ENCODE measurements around the gene MMP2. TPM values are rescaled to one million over a fixed set of nuclear protein-coding genes. Genes with fewer than 3 reads are reported as not detected.

The MMP2 gene
- total RNA-seq, 6 donors from 2014 or later = 45.7 to 265 (median 143) TPM

DNA sequence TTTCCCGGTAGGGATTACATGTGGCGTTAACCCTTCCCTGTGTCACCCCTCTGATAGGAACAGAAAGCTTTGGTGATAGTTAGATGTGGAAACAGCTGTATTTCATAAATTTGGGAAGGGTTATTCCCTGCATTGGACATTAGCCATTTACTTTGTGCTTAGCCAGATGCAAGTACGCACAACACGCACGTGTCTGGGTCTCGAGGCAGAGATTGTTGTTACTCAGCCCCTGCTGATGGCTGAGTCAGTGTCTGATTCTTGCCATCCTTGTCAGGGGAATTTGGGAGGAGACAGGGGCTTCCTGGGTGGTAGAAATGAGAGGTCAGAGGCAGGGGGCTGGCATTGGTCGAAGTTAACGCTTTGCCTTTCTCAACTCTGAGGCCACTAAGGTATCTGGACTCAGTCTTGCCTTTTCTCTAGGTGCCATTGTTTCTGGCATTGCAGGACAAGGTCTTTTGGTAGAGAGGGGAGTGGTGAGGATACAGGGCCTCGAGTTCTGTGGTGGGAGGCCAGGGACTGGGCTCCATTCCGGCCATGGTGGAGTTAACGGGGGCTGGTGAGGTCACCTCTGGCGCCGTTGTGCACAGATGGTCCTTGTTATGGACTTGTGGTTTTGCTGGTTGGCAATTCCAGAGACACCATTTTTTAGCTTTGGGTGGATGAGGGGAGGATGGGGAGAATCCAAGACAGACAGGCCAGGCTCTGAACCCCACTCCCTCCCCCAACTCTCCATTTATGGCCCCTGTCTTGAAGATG is 8.2 kb downstream of the MMP2 start:
- DNase-seq = no peak
- ATAC-seq (ENCODE audit: low FRiP score in 2 of 2) = peak in 1 of 2 donors; percentile 89

DNA sequence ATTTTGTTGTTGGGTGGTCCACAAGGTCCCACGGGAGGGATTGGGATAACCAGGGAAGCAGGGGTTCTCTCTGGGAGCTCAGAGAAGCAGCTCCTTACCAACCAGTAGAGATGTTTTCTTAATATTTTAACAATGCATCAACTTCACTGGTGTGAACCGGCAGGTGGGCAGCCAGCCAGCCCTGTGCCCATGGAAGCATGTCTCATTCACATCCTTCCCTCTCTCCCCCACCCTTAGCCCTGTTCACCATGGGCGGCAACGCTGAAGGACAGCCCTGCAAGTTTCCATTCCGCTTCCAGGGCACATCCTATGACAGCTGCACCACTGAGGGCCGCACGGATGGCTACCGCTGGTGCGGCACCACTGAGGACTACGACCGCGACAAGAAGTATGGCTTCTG is 9.3 kb downstream of the MMP2 start:
- no peaks in the 10 kb centered on the region for H3K4me1 ChIP-seq
- 89 to 96% methylated on average over 12 of the region's 12 CpGs for WGBS, 2 donors
- peaks cover 0 to 21% (median 0%) of the 10 kb centered on the region in 4 donors for H3K36me3 ChIP-seq
- no peaks in the 10 kb centered on the region for H3K9me3 ChIP-seq
- no peak overlapping the region for H3K27ac ChIP-seq
- ATAC-seq (ENCODE audit: low FRiP score in 2 of 2) (no peak), DNase-seq (no peak)
- H3K27me3 ChIP-seq = no peaks in the 10 kb centered on the region
- TF ChIP-seq EP300 (IDR thresholded peaks at IDR 0.05) (no peak), POLR2A (IDR thresholded peaks at IDR 0.05) (no peak), POLR2AphosphoS5 (IDR thresholded peaks at IDR 0.05) (no peak)
- TF ChIP-seq, protein P1, sequence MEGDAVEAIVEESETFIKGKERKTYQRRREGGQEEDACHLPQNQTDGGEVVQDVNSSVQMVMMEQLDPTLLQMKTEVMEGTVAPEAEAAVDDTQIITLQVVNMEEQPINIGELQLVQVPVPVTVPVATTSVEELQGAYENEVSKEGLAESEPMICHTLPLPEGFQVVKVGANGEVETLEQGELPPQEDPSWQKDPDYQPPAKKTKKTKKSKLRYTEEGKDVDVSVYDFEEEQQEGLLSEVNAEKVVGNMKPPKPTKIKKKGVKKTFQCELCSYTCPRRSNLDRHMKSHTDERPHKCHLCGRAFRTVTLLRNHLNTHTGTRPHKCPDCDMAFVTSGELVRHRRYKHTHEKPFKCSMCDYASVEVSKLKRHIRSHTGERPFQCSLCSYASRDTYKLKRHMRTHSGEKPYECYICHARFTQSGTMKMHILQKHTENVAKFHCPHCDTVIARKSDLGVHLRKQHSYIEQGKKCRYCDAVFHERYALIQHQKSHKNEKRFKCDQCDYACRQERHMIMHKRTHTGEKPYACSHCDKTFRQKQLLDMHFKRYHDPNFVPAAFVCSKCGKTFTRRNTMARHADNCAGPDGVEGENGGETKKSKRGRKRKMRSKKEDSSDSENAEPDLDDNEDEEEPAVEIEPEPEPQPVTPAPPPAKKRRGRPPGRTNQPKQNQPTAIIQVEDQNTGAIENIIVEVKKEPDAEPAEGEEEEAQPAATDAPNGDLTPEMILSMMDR (IDR thresholded peaks at IDR 0.05) = no peak
- no peak overlapping the region for H3K4me3 ChIP-seq

More for the DNA sequence above, 8.2 kb downstream of the MMP2 start:
- TF ChIP-seq EP300 (IDR thresholded peaks at IDR 0.05) (no peak), POLR2AphosphoS5 (IDR thresholded peaks at IDR 0.05) (peak; percentile 23 to 57)
- Histone ChIP-seq H3K36me3 (peaks cover 0 to 14% (median 0%) of the 10 kb centered on the region in 4 donors), H3K4me1 (no peaks in the 10 kb centered on the region), H3K4me3 (no peak overlapping the region), H3K9me3 (no peaks in the 10 kb centered on the region), H3K27me3 (no peaks in the 10 kb centered on the region), H3K27ac (peak overlapping the region in 3 of 4 donors; percentile 27 to 34 (median 32))
- WGBS, 2 donors = 80 to 85% methylated on average over 12 to 13 of the region's 13 CpGs

DNA sequence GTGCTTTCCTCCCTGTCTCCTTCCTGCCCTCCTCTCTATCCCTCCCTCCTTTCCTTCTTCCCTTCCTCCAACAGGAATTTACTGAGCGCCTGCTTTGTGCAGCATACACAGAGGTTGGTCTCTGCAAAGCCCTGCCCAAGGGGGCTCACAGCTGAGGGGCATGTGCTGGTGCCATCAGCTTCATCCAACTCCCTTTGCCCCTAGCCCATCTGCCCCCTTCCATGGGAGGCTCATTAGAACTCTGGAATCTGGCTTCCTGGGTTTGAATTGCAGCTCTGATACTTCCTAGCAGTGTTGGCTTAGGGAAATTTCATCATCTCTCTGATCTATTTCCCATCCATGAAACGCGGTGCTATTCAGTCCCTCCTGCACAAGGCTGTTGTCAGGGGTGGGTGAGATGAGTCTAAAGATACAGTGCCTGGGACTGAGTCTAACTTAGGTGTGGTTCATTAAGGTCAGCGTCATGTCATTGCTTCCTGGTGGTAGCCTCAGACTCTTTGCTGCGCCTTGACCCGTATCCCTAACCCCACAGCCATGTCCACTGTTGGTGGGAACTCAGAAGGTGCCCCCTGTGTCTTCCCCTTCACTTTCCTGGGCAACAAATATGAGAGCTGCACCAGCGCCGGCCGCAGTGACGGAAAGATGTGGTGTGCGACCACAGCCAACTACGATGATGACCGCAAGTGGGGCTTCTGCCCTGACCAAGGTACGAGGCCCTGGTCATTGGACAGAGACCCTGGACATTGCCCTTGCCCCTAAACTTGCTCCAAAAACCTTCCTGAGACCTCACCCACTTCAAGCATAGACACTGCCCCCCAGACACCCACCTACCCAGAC is 10.3 kb downstream of the MMP2 start:
- no peak for DNase-seq
- Histone ChIP-seq H3K27ac (no peak overlapping the region), H3K4me1 (no peaks in the 10 kb centered on the region), H3K9me3 (no peaks in the 10 kb centered on the region), H3K27me3 (no peaks in the 10 kb centered on the region), H3K36me3 (peaks cover 0 to 27% (median 0%) of the 10 kb centered on the region in 4 donors), H3K4me3 (no peak overlapping the region)
- no peak for ATAC-seq (ENCODE audit: low FRiP score in 2 of 2)
- 92 to 96% methylated on average over 13 to 14 of the region's 14 CpGs for WGBS, 2 donors
- no peak for TF ChIP-seq POLR2A (IDR thresholded peaks at IDR 0.05)
- no peak for TF ChIP-seq EP300 (IDR thresholded peaks at IDR 0.05)

DNA sequence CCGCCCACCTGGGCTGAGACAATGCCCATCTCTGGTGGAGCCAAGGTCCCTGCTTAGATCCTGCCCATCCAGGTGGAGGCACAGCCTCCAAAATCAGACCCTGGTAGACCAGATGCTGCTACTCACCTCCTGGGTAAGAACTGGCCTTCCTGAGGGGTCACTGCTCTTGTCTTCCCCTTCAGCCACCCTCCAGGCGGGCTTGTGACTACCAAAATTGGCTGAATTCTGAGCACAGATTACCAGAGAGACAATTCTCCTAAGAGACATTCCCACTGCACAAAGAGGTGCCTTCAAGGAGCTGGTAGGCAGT is 10.9 kb downstream of the MMP2 start:
- ATAC-seq (ENCODE audit: low FRiP score in 2 of 2) = no peak
- H3K27ac ChIP-seq = no peak overlapping the region

DNA sequence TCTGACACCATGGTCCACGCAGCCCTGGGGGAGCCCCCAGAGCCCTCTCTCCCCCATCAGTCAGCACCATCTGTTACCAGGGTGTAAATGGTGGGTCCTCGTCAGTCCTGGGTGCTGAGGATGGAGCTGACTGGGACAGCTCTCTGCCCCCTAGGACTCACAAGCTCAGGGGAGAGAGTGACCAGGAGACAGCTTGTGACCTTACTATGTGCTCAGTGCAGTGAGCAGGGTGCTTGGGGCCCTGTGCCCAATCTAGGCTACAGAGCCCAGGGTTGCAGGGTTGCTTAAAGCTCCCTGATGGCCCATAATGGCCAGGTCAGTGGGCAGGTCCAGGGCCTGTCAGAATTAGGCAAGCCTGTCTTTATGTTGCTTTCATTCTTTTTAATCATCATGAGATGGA is 11.3 kb downstream of the MMP2 start:
- 93 to 100% methylated on average over 2 of the region's 2 CpGs for WGBS, 2 donors
- no peak for TF ChIP-seq POLR2A (IDR thresholded peaks at IDR 0.05)
- no peak for TF ChIP-seq POLR2AphosphoS5 (IDR thresholded peaks at IDR 0.05)
- TF ChIP-seq EP300 (IDR thresholded peaks at IDR 0.05) = no peak
- TF ChIP-seq, protein P1 (IDR thresholded peaks at IDR 0.05) = no peak
- Histone ChIP-seq H3K27ac (no peak overlapping the region), H3K36me3 (peaks cover 0 to 23% (median 0%) of the 10 kb centered on the region in 4 donors), H3K9me3 (no peaks in the 10 kb centered on the region), H3K27me3 (no peaks in the 10 kb centered on the region), H3K4me3 (no peak overlapping the region), H3K4me1 (peaks cover 0 to 5% (median 0%) of the 10 kb centered on the region in 4 donors)
- no peak for ATAC-seq (ENCODE audit: low FRiP score in 2 of 2)
- no peak for DNase-seq

More for the DNA sequence above, 10.9 kb downstream of the MMP2 start:
- Histone ChIP-seq H3K36me3 (peaks cover 0 to 26% (median 0%) of the 10 kb centered on the region in 4 donors), H3K4me3 (no peak overlapping the region), H3K9me3 (no peaks in the 10 kb centered on the region), H3K27me3 (no peaks in the 10 kb centered on the region), H3K4me1 (peaks cover 0 to under 1% (median 0%) of the 10 kb centered on the region in 4 donors)
- WGBS, 2 donors = 87 to 91% methylated on average over 2 of the region's 2 CpGs
- TF ChIP-seq, protein P1 (IDR thresholded peaks at IDR 0.05) = no peak
- TF ChIP-seq EP300 (IDR thresholded peaks at IDR 0.05) (no peak), POLR2A (IDR thresholded peaks at IDR 0.05) (no peak), POLR2AphosphoS5 (IDR thresholded peaks at IDR 0.05) (no peak)
- no peak for DNase-seq
